ENCODE measurements around the gene STAM.

GRCh38 chr10:17674566-17674965 lies 30.6 kb downstream of the STAM start:
- TF ChIP-seq CTCF (IDR thresholded peaks at IDR 0.05) (no peak), EP300 (IDR thresholded peaks at IDR 0.05) (no peak), POLR2A (IDR thresholded peaks at IDR 0.05) (no peak)

Measured in ovary (tissue), 3 donors.